HepG2 (cell line): Measurements from ENCODE around the gene PANK4. TPM values are rescaled to one million over a fixed set of nuclear protein-coding genes. Genes with fewer than 3 reads are reported as not detected.

ENCODE experiments used
- RXRB ChIP-seq: IDR thresholded peaks from 2 replicates; pipeline ENCODE4 v1.6.1; 2016; ENCODE audit warnings: borderline replicate concordance, missing genetic modification reagents, missing compliant biosample characterization
- SMAD9 ChIP-seq: sonication (generic); formaldehyde crosslinking; IDR thresholded peaks from 2 replicates; pipeline ENCODE4 v1.5.1; 2020; ENCODE audit warnings: mild to moderate bottlenecking, missing genetic modification reagents
- TGIF2 ChIP-seq: IDR thresholded peaks from 2 replicates; pipeline ENCODE4 v1.6.1; 2016; ENCODE audit warnings: control low read depth, missing compliant biosample characterization
- polyA plus RNA-seq, 8 experiments: library from polyadenylated mRNA; depleted of rRNA in 3 of 8; stranded (reverse) in 7 of 8; unstranded in 1 of 8; fragments of >200 nt; fragmentation: Illumina TruSeq in 4 of 8; extraction: Trizol in 4 of 8; gene quantifications; 2 replicates each; pipeline versions ENCODE4 v1.2.1 to v1.2.3, GENCODE V29; 2011 to 2016; ENCODE audit warnings: low read depth in 4 of 8, missing spikeins in 1 of 8, mixed read lengths in 1 of 8; ENCODE audit not compliant: insufficient read depth in 1 of 8
- total RNA-seq, 5 experiments: library from RNA; depleted of rRNA; stranded (reverse); fragments of >200 nt; fragmentation: Illumina TruSeq; extraction: Trizol; gene quantifications; 2 replicates each; pipeline ENCODE4 v1.2.3, GENCODE V29; 2016; ENCODE audit warnings: low read depth in 1 of 5
- TF ChIP-seq, protein P1 (sequence below), 2 experiments: IDR thresholded peaks; 2 replicates each; pipeline ENCODE4 v1.6.1; 2011 to 2012; ENCODE audit warnings: low read length in 2 of 2, borderline replicate concordance in 1 of 2, low read depth in 1 of 2, mild to moderate bottlenecking in 1 of 2, moderate library complexity in 1 of 2
- TF ChIP-seq, protein P2 (sequence below): conservative IDR thresholded peaks from 2 replicates; pipeline ENCODE4 v1.6.1; 2018; ENCODE audit warnings: missing genetic modification reagents
- TF ChIP-seq, protein P3 (sequence below): sonication (generic); formaldehyde crosslinking; IDR thresholded peaks from 2 replicates; pipeline ENCODE4 v1.9.0; 2021; ENCODE audit warnings: missing genetic modification reagents, borderline replicate concordance

PANK4 gene
- total and polyA plus RNA-seq, 2 of the 13 experiments (the other 11 are each of a cell fraction or from before 2014, with no cell fraction given): 17.4 to 19.3 TPM

DNA sequence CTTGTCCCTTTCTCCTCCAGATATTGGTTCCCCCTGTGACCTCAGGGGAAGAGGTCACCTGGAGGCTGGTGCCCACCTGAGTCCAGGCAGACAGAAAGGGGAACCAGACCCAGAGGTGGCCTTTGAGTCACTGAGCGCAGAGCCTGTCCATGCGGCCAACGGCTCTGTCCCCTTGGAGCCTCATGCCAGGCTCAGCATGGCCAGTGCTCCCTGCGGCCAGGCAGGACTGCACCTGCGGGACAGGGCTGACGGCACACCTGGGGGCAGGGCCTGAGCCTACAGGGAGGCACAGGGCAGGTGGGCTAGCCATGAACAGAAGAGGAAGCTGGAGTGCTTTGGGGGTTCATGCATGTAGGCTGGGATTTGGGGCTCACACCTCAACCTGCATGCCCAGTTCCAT, 32.5 kb upstream of the PANK4 start (continued):
- TF ChIP-seq, protein P1, sequence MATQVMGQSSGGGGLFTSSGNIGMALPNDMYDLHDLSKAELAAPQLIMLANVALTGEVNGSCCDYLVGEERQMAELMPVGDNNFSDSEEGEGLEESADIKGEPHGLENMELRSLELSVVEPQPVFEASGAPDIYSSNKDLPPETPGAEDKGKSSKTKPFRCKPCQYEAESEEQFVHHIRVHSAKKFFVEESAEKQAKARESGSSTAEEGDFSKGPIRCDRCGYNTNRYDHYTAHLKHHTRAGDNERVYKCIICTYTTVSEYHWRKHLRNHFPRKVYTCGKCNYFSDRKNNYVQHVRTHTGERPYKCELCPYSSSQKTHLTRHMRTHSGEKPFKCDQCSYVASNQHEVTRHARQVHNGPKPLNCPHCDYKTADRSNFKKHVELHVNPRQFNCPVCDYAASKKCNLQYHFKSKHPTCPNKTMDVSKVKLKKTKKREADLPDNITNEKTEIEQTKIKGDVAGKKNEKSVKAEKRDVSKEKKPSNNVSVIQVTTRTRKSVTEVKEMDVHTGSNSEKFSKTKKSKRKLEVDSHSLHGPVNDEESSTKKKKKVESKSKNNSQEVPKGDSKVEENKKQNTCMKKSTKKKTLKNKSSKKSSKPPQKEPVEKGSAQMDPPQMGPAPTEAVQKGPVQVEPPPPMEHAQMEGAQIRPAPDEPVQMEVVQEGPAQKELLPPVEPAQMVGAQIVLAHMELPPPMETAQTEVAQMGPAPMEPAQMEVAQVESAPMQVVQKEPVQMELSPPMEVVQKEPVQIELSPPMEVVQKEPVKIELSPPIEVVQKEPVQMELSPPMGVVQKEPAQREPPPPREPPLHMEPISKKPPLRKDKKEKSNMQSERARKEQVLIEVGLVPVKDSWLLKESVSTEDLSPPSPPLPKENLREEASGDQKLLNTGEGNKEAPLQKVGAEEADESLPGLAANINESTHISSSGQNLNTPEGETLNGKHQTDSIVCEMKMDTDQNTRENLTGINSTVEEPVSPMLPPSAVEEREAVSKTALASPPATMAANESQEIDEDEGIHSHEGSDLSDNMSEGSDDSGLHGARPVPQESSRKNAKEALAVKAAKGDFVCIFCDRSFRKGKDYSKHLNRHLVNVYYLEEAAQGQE (IDR thresholded peaks at IDR 0.05; ENCODE audit: borderline replicate concordance in 1 of 2, low read depth in 1 of 2, low read length in 2 of 2): no peak
- no peak for TF ChIP-seq RXRB (CRISPR knock-in tag)
- TF ChIP-seq, protein P2, sequence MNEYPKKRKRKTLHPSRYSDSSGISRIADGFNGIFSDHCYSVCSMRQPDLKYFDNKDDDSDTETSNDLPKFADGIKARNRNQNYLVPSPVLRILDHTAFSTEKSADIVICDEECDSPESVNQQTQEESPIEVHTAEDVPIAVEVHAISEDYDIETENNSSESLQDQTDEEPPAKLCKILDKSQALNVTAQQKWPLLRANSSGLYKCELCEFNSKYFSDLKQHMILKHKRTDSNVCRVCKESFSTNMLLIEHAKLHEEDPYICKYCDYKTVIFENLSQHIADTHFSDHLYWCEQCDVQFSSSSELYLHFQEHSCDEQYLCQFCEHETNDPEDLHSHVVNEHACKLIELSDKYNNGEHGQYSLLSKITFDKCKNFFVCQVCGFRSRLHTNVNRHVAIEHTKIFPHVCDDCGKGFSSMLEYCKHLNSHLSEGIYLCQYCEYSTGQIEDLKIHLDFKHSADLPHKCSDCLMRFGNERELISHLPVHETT (CRISPR knock-in tag): no peak
- TF ChIP-seq, protein P3, sequence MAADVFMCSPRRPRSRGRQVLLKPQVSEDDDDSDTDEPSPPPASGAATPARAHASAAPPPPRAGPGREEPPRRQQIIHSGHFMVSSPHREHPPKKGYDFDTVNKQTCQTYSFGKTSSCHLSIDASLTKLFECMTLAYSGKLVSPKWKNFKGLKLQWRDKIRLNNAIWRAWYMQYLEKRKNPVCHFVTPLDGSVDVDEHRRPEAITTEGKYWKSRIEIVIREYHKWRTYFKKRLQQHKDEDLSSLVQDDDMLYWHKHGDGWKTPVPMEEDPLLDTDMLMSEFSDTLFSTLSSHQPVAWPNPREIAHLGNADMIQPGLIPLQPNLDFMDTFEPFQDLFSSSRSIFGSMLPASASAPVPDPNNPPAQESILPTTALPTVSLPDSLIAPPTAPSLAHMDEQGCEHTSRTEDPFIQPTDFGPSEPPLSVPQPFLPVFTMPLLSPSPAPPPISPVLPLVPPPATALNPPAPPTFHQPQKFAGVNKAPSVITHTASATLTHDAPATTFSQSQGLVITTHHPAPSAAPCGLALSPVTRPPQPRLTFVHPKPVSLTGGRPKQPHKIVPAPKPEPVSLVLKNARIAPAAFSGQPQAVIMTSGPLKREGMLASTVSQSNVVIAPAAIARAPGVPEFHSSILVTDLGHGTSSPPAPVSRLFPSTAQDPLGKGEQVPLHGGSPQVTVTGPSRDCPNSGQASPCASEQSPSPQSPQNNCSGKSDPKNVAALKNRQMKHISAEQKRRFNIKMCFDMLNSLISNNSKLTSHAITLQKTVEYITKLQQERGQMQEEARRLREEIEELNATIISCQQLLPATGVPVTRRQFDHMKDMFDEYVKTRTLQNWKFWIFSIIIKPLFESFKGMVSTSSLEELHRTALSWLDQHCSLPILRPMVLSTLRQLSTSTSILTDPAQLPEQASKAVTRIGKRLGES (CRISPR knock-in tag): no peak
- TF ChIP-seq TGIF2 (CRISPR knock-in tag): no peak
- TF ChIP-seq SMAD9: no peak
